Measurements from ENCODE around the gene CMTM5.

The CMTM5 gene, protein sequence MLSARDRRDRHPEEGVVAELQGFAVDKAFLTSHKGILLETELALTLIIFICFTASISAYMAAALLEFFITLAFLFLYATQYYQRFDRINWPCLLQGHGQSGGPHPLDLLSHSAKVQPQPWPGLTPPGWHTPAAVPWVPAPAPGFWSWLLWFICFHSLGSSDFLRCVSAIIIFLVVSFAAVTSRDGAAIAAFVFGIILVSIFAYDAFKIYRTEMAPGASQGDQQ

DNA sequence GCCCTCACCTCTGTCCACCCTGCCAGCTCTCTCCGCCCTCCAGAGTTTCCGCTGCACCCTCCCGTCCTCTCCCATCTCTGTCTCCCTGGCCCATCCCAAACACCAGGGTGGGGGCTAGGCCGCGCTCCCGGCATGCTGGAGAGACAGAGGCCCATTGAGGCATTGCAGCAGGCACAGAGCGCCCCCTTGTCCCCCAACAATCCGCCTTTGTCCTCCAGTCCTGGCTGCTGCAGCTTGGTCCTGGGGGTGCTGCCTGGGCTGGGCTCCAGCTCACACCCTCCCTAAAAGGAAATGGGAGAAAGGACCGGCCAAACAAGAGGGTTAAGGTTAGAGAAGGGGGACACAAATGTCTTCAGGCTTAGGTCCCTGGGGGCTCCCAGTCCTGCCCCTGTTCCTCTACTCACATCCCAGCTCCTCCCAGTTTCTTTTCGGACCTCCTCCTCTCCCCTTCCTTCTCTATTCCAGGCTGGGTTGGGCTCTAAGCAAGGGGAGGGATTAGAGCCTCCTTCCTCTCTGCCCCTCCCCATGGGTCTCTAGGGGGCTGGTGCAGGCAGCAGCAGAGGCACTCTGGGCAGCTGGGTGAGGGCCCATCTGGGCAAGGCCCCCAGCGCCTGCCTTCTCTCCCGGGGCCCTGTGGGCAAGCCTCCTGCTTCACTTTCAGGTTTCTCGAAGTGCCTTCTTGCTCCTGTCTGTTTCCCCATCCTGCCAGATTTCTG, at the start of gene CMTM5:
Gene CMTM5, plus strand, starts transcription at position 565 of the 716 bp plus-strand sequence. CDS start 206 bp downstream, outside the sequence.
- DNase-seq, result no peak

DNA sequence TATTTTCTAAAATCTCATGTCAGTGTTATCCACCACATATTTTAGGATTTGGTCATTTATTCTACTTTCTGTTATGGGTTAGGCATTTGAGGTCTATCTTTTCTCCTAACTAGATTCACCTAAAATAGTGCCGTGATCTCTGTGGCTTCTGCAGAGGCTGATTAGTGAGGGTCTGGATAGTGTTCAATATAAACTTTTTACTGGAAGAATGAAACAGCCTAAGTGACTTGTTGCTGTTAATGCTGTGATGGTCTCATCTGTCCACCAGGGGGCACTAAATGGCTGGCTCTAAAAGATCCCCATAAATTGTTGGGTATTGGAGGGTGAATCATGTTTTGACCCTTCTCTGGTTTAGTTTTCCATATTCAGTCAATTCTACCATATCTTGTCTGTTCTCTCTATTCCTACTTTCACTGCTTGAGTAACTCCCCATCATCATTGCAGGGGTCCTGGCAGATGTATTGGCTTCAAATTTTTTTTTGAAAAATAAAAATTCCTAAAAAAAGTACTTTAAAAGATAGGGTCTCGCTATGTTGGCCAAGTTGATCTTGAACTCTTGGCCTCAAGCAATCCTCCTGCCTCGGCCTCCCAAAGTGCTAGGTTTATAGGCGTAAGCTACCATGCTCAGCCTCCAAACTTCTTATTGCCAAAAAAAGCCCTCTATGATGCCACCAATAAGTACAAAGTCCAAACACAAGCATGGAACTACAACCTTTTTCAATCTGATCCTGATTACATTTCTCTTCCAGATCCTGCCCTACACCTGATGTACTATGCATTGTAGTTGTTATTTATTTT, 48.7 kb upstream of the CMTM5 start:
- peak; percentile 71 to 74 for DNase-seq

DNA sequence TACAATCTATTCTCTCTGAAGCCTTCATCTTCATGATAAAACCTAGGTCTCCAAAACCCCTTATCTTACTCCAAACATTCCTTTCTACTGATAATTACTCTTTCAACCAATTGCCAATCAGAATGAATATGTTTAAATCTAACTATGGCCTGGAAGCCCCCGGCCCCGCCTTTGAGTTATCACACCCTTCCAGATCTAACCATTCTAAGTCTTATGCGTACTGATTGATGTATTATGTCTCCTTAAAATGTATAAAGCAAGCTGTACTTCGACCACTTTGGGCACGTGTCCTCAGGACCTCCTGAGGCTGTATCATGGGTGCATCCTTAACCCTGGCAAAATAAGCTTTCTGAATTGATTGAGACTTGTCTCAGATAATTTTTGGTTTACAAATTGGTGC, 41.2 kb upstream of the CMTM5 start:
- no peak for DNase-seq

DNA sequence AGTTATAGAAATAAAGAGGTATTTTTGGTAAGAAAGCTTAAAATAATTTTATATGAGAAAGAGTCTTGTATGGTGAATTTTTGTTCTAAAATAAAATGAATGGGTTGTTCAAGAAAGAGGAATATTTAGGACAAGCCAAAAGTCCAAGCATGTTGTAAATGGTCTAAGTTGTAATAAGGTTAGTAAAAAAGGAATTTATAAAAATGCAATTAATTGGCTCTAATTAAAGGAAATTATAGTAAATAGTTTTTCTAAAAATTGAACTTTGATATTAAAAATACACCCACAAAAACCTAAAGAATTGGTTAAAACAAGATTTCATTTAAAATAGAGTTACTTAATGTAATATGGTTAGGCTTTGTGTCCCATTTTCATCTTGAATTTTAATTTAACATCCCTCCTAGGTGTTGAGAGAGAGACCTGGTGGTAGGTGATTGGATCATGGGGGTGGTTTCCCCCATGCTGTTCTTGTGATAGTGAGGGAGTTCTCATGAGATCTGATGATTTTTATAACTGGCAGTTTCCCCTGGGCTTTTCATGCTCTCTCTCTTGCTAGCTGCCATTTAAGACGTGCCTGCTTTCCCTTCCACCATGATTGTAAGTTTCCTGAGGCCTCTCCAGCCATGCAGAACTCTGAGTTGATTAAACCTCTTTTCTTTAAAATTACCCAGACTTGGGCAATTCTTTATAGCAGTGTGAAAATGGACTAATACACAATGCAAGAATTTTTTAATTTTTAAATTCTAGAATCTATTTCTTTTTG, 37.2 kb upstream of the CMTM5 start:
- no peak for DNase-seq

DNA sequence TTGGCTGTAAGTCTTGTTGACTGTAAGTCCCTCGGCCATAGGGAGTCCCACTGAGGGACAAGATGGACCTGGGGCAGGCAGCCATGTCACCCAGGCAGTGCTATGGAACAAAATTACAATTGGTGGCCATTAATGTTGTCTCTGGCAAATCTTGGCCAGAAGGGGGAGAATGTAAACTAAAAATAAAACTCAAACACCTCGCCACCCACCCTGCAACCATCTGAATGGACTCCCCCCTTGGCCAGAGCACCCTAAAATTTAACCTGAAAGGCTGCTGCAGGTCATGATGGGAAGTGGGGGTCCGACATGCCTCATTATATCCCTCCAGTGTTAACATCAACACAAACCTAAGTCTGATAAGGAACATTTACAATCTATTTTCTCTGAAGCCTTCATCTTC, 32.4 kb upstream of the CMTM5 start:
- DNase-seq, result no peak

DNA sequence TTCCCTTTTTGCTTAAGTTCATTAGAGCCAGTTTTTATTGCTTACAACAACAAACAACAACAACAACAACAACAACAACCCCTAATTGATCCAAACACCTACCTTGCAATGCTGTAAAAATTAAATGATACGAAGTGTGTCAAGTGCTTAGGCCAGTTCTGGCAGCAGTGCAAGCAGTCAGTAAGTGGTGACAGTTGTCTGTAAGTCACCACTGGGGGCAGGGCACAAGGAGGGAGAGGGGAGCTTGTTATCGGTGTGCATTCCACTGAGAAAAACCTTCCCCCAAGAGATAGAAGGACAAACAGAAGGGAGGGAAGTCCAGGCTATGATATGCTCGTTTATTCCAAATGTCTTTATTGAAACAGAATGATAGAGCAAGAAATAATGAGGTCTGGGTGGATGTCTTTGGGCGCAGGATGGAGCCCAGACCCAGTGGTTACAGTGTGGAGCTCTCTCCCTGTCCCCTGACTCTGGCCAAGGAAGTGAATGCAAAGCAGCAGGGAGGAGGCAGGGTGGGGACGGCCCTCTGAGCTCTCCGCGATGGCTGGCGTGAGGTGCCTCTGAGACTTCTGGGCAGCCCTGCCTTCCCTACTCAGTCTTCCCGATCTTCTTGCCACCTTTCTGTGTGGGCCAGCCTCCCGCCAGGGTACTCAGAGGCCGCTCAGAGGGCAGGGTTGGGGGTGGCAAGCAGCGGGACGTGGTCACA, 30.7 kb upstream of the CMTM5 start:
- no peak for DNase-seq

DNA sequence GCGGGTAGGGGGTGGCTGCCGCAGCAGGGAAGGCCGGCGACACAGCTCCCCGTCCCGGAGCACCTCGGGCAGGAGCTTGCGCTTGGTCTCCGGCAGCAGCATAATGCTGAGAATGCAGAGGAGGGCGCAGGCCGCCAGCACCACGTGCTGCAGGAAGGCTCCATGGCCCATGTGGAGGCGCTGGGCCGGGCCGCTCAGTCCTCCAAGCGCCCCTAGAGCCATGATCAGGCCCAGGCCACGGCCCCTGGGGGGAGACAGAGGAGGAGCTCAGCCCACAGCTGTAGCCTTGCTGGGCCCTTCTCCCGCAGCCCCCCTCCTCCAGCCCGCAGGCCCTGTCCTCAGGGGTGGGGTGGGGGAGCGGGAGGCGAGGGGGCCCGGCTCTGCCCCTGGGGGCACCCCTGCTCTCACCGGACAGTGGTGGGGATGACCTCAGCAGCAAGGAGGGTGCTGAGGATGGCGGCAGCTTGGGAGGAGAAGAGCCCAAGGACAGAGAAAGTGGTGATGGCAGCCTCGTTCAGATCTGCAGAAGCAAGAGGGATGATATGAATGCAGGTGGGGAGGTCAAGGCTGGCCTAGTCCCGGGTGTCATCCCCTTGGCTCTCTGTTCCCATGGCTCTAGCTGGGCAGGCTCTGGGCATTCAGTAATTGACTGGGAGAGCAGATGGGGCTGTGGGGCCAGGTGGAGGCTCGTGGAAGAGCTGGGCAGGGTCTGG, 30.0 kb upstream of the CMTM5 start:
- no peak for DNase-seq

DNA sequence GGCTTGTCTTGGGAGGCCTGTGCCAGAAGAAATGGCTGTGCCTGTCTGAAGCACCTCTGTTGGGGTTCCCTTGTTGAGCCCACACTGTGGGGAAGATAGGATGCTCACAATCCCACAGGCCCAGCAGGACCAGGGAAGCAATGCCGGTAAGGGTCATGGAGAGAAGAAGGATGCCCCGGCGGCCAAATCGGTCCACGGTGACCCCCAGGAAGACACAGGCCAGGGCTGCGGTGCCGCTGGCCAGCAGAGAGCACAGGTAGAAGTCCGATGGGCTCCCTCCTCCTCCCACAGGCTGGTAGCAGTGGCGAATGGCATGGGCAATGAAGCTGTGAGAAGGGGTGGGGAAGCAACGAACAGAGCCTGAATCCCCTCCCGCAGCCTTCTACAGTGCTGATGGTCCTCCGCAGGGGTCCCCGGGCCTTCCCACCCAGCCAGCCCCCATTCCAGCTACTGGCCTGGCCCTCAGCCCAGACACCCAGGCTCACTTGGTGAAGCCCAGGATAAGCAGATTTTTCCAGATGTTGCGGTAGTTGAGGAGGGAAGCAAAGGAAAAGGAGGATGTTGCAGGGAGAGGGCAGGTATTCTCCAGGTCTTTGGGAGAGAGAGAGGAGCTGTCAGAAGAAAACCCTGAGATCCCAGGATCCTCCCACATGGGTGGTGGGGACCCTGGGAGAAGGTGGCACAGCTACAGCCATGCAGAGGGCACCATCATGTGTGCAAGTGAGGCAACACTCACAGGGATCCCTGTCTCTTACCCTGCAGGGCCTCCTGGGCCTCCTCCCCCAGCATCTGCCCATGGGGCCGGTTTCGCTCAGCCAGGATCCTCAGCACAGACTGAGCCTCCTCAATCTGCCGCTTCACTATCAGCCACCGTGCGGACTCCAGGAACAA, 29.2 kb upstream of the CMTM5 start:
- no peak for DNase-seq

DNA sequence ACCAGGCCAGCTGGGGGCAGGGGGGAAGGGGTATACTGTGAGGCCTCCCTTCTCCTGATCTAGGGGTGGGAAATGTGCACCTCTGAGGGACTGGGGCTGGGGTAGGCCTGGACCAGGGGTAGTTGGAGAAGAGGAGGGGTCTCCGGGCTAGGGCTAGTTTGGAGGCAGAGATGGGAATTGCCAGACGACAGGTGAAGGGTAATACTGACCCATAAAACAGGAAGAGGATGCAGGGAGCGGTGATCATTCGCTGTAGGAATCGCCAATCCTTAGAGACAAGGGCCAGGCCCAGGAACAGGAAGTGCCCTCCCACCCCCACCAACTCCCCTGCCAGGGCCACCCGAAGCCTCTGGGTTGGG, 28.6 kb upstream of the CMTM5 start:
- no peak for DNase-seq

DNA sequence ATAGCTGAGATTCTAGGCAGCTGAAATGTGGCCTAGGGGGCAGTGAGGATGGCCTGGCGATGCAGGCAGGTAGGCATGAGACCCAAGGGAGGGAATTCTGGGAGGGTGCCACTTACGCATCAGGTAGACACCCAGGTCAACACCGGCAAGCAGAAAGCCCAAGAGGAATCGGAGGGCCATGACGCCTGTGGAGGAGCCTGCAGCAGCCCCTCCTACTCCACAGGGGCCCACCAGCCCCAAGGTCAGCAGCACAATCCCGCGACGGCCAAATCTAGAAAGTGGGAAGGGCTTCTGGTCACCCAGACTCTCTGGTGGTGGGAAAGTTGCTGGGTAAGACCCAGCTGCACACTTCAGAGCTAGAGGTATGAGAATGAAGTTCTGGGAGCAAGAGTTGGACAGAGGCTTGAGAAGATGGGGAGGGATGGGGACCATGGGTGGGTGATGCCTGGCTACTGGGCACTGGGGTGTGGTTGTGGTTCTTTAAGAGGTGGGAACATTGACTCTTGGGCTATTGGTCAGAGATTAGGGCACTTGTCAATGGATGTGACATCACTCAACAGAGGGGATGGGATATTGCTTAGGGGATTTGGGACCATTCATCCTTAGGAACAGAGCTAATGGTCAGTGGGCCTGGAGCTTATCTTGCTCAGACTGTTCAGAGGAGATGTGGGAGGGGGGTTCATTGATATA, 27.5 kb upstream of the CMTM5 start:
- DNase-seq, result no peak

DNA sequence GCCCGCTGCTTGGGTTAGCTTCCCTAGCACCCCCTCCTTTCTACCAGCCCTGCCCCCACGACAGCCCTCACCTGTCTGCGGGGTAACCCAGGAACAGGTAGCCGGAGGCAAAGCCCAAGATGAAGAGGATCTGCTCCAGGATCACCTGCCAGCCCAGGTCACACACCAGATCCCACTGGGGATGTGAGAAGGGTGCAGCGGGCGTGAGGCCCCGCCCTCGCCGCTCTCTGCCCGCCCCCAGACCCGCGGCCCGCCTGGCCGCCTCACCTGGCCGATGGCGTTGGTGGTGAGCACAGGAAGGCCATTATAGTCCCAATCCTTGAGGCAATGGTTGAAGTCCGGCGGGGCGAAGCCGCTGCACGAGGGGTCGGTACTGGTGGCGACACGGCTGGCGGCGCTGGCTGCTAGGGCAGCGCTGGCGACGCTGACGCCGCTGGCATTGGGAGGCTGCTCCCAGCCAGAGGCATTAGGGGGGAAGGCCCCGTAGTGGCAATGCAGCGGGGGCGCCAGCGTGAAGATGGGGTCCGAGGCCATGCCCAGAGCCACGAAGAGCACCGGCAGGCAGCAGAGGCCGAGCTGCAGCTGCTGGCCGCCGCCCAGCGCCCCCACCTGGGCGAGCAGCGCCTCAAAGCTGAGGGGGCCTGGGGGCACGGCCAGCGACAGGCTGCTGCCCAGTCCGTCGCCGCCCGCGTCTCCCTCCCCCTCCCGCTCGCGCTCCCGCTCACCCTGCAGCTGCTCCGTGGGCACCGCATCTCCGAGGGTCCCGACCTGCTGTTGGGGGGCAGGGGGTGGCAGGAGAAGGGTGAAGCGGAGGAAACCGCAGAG, 25.0 kb upstream of the CMTM5 start:
- no peak for DNase-seq

DNA sequence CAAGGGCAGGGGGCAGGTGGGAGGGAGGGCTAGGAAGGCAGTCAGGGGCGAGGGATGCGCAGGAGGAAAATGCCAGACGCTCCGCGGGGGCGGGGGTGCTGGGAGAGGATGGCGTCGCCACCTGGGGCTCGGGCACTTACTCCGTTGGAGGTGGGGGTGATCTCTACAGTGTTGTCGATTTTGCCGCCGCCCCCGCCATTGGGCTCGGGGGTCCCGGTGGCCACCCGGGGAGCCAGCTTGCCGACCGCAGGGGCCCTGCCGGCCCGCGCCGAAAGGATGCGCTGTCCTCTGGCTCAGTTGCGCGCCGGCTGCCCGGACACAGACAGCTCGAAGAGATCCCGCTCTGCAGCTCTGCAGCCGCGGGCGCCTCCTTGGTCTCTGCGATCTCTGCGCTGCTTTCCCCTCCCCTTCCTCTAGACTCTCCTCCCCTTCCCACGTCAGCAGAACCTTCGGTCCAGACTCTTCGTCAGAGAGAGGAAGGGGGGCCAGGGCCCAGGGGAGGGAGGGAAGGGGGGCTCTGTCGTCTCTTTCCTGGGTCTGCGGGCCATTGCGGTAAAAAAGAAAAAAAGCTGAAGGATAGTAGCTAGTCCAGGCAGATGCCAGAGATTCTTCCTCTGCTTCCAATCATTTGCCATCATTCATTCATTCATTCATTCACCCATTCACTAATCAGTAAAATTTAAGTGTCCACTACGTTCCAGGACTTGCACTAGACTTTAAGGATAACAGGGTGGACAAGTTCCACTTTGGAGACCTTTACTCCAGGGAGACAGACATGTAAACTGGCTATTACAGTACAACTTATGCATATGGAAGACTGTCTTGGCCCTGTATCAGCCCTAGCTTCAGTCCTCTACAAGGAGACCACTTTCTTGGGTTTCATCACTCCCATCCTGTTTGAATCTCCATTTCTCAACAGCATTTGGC, 24.1 kb upstream of the CMTM5 start, which contains the start of gene SLC22A17:
Gene SLC22A17, minus strand, starts transcription at position 382 of the 927 bp plus-strand sequence.
- peak; percentile 62 to 75 for DNase-seq

DNA sequence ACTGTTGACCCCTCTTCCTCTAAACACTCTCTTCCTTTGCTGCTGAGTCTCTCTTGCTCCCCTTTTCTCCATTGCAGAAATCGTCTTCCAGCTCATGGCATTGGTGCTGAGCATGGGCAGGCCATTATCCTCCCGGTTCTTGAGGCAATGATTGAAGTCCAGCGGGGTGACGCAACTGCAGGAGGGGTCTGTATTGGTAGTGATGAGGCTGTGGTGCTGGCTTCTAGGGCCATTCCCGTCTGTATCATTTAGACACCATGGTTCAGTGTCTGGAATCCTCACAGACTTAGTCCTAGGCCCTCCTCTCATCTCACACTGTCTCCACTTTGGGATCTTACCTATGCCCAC, 23.4 kb upstream of the CMTM5 start:
- DNase-seq, result no peak

DNA sequence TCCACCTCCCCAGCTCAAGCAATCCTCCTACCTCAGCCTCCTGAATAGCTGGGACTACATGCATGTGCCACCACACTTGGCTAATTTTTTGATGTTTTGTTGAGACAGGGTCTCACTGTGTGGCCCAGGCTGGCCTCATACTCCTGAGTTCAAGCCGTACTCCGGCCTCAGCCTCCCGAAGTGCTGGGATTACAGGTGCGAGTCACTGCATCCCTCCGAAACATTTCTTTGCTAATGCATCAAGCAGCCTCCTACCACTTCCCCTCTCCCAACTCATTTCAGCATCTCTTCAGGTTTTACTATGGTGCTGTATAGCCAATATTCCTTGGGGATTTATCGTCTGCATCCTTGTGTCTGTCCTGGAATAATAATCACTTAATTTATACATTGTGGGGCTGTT, 21.9 kb upstream of the CMTM5 start:
- no peak for DNase-seq

DNA sequence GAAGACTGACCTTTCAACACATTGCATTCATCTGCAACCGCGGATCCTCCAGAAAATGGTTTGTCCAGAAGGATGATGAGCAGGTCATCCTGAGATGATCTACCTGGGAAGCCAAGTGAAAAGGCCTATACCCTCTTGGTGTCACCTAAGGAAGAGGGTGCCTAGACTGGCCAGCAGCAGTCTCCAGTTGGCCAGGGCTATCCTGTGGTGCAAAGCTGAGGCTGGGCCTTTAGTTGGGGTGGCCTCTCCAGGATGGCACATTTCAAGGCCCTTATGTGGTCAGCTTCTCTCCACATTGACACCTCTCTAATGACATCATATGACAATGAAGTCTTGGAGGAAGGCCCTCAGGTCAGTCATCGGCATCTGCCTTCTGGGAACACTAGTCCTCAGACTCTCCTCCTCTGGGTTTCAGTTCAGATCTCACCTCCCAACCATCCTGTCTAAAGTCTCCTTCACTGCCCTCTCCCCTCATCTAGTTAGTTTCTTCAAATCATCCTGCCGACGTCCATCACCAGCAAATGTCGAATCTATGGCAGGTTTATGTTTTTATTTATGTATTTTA, 20.9 kb upstream of the CMTM5 start:
- DNase-seq, result no peak

DNA sequence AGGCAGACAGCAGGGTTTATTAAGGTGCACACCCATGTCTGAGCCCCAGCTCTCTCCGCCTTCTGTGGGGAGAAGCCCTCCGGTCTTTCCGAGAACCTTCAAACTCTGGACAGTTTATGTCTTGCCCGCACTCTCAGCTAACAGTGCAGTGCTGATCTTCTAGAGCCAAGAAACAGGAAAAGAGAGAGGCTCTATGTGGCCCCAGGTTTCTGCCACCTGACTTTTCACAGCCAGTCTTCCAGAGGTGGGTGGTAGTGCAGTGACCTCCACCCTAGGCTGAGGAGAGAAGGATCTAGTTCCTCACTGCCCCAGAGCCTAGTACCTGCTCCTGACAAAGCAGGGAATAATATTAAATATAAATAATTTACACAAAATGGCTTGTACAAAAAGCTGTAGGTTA, 20.2 kb upstream of the CMTM5 start:
- no peak for DNase-seq

DNA sequence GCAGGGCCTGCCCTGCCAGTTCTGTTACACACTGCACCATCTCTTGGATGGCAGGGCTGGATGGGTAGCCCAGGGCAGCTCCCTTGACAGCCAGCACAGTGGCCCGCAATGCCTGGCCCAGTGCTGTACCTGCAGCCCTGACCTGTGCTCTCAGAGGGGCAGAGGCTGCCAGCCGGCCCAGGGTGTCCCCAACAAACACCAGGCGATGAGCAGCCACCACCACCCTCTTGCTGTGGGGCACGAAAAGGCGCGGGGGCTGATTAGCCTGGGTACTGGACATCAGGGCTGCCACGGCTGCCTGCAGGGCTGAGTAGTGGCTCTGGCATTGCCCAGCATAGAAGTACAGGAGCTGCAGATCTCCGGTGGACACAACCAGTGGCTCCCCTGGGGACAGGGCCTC, 19.6 kb upstream of the CMTM5 start:
- no peak for DNase-seq

DNA sequence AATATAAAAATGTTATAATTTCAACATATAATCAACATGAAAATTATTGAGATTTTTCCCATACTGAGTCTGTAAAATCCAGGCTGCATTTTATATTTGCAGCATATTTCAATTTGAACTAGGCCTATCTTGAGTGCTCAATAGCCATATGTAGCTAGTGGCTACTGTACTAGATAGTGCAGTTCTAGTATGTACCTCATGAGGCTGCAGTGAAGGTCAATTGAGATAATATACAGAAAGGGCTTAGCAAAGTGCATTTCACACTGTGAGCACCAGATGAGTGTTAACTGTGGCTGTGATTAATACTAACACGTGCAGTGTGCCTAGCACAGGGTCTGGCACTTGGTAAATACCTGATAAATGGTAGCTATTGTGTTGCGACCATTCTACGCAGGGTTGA, 18.8 kb upstream of the CMTM5 start:
- no peak for DNase-seq

Data from CD4-positive, alpha-beta T cell treated with Interleukin-4 for 1 hour (primary cell).